ENCODE measurements around the gene MAPK13. TPM values are rescaled to one million over a fixed set of nuclear protein-coding genes. Genes with fewer than 3 reads are reported as not detected.

MAPK13 gene
- total and polyA plus RNA-seq, 2 experiments from 2014 or later = 2.9 to 6.6 TPM

- Histone ChIP-seq H3K4me3 (no peak overlapping the region), H3K27me3 (replicated peaks; ENCODE audit: insufficient read depth) (no peaks in the 10 kb centered on the region), H2AFZ (no peak overlapping the region), H3K9me3 (ENCODE audit: low read depth) (no peaks in the 10 kb centered on the region), H3K9me2 (ENCODE audit: insufficient read depth) (no peaks in the 10 kb centered on the region), H3K79me2 (ENCODE audit: insufficient read depth) (peaks cover 3% of the 10 kb centered on the region; the same call in 1 of the 2 replicates), H3K9ac (no peak overlapping the region), H3K4me1 (ENCODE audit: insufficient read depth) (peaks cover 7% of the 10 kb centered on the region), H4K20me1 (ENCODE audit: insufficient read depth) (no peaks in the 10 kb centered on the region), H3K4me2 (ENCODE audit: unreplicated experiment) (no peak overlapping the region), H3K27ac (no peak overlapping the region), H3F3A (ENCODE audit: insufficient read depth) (peaks cover 9% of the 10 kb centered on the region; the same call in 1 of the 2 replicates), H3K36me3 (ENCODE audit: low read depth) (peaks cover 15% of the 10 kb centered on the region)
- DNase-seq = no peak
- WGBS, 2 experiments (ENCODE audit: low coverage in 1 of 2, low lambda C conversion rate in 2 of 2, missing lambda C conversion rate in 2 of 2) = 84 to 89% methylated on average over 3 of the region's 3 CpGs
- TF ChIP-seq EZH2 (IDR thresholded peaks at IDR 0.05; ENCODE audit: insufficient read depth, poor library complexity, severe bottlenecking) (no peak), EZH2phosphoT487 (IDR thresholded peaks at IDR 0.05; ENCODE audit: insufficient read depth, low read depth) (no peak)
- in situ Hi-C loops (cut with MboI) = no loop called here
These were observed 31.9 kb upstream of the MAPK13 start for GRCh38 chr6:36098253-36098919.

DNA sequence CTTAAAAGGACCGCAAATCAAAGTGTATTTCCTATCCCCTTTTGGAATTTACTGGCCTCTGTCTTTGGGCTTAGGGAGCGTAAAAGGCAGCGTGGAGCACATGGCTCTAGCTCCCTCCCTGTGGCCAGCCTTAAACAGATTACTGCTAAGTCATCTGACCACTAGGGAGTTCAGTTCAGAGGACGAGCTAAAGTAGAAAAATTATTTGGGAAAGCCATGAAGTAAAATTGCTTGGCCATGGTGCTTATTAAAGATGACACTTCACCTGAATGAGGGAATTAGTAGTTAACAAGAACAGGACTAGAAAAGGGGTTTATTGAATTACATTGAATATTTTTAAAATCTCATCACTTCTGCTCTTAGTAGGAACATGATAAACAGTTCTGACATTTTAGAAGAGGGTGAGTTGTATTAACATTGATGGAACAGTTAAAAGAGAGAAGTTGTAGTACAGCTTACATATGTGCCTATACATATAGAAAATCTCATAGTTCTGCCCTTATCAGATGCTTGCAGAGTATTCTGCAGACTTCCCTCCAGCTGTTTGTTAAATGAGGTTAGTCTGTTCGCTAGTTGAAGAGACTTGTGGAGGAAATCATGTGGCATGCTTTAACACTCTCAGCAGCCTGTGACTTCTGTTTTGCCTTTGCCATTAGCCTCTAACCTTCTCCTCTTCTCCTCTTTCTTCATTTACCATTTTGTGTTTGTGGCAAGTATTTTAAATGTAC, 31.2 kb upstream of the MAPK13 start:
- no peaks in the 10 kb centered on the region for H3K9me3 ChIP-seq (ENCODE audit: low read depth)
- peaks cover 3% of the 10 kb centered on the region; the same call in 1 of the 2 replicates for H3K79me2 ChIP-seq (ENCODE audit: insufficient read depth)
- H2AFZ ChIP-seq = no peak overlapping the region
- H4K20me1 ChIP-seq (ENCODE audit: insufficient read depth) = no peaks in the 10 kb centered on the region
- peaks cover 5% of the 10 kb centered on the region; the same call in 1 of the 2 replicates for H3F3A ChIP-seq (ENCODE audit: insufficient read depth)
- H3K9ac ChIP-seq = no peak overlapping the region
- no peak overlapping the region for H3K4me3 ChIP-seq
- no peak overlapping the region for H3K4me2 ChIP-seq (ENCODE audit: unreplicated experiment)
- no peaks in the 10 kb centered on the region for H3K27me3 ChIP-seq (replicated peaks; ENCODE audit: insufficient read depth)
- in situ Hi-C loops (cut with MboI) = no loop called here
- H3K27ac ChIP-seq = no peak overlapping the region
- no peaks in the 10 kb centered on the region for H3K9me2 ChIP-seq (ENCODE audit: insufficient read depth)
- H3K36me3 ChIP-seq (ENCODE audit: low read depth) = peaks cover 15% of the 10 kb centered on the region
- H3K4me1 ChIP-seq (ENCODE audit: insufficient read depth) = peaks cover 7% of the 10 kb centered on the region
- WGBS, 2 experiments (ENCODE audit: low coverage in 1 of 2, low lambda C conversion rate in 2 of 2, missing lambda C conversion rate in 2 of 2) = 93 to 95% methylated on average over 5 of the region's 5 CpGs
- no peak for DNase-seq
- no peak for TF ChIP-seq EZH2phosphoT487 (IDR thresholded peaks at IDR 0.05; ENCODE audit: insufficient read depth, low read depth)
- no peak for TF ChIP-seq EZH2 (IDR thresholded peaks at IDR 0.05; ENCODE audit: insufficient read depth, poor library complexity, severe bottlenecking)

GRCh38 chr6:36099869-36100483, 30.3 kb upstream of the MAPK13 start:
- no peak overlapping the region for H3K27ac ChIP-seq
- H3K4me2 ChIP-seq (ENCODE audit: unreplicated experiment) = no peak overlapping the region
- no peak overlapping the region for H3K9ac ChIP-seq
- no peaks in the 10 kb centered on the region for H3K9me3 ChIP-seq (ENCODE audit: low read depth)
- DNase-seq = no peak
- H3F3A ChIP-seq (ENCODE audit: insufficient read depth) = no peaks in the 10 kb centered on the region
- H3K79me2 ChIP-seq (ENCODE audit: insufficient read depth) = peaks cover 3% of the 10 kb centered on the region; the same call in 1 of the 2 replicates
- in situ Hi-C loops (cut with MboI) = no loop called here
- H3K4me1 ChIP-seq (ENCODE audit: insufficient read depth) = peaks cover under 1% of the 10 kb centered on the region
- H2AFZ ChIP-seq = no peak overlapping the region
- H3K27me3 ChIP-seq (replicated peaks; ENCODE audit: insufficient read depth) = no peaks in the 10 kb centered on the region
- H3K36me3 ChIP-seq (ENCODE audit: low read depth) = peaks cover 19% of the 10 kb centered on the region
- H3K4me3 ChIP-seq = no peak overlapping the region
- WGBS, 2 experiments (ENCODE audit: low coverage in 1 of 2, low lambda C conversion rate in 2 of 2, missing lambda C conversion rate in 2 of 2) = 94 to 95% methylated on average over 6 of the region's 6 CpGs
- H3K9me2 ChIP-seq (ENCODE audit: insufficient read depth) = no peaks in the 10 kb centered on the region
- no peaks in the 10 kb centered on the region for H4K20me1 ChIP-seq (ENCODE audit: insufficient read depth)
- no peak for TF ChIP-seq EZH2 (IDR thresholded peaks at IDR 0.05; ENCODE audit: insufficient read depth, poor library complexity, severe bottlenecking)
- no peak for TF ChIP-seq EZH2phosphoT487 (IDR thresholded peaks at IDR 0.05; ENCODE audit: insufficient read depth, low read depth)

- no peak overlapping the region for H2AFZ ChIP-seq
- no peaks in the 10 kb centered on the region for H3K27me3 ChIP-seq (replicated peaks; ENCODE audit: insufficient read depth)
- H3K9me3 ChIP-seq (ENCODE audit: low read depth) = no peaks in the 10 kb centered on the region
- H3F3A ChIP-seq (ENCODE audit: insufficient read depth) = no peaks in the 10 kb centered on the region
- in situ Hi-C loops (cut with MboI) = no loop called here
- no peak for DNase-seq
- peaks cover 19% of the 10 kb centered on the region for H3K36me3 ChIP-seq (ENCODE audit: low read depth)
- H4K20me1 ChIP-seq (ENCODE audit: insufficient read depth) = no peaks in the 10 kb centered on the region
- 95% methylated on average over 3 of the region's 3 CpGs for WGBS, 2 experiments (ENCODE audit: low coverage in 1 of 2, low lambda C conversion rate in 2 of 2, missing lambda C conversion rate in 2 of 2)
- no peak overlapping the region for H3K9ac ChIP-seq
- H3K79me2 ChIP-seq (ENCODE audit: insufficient read depth) = no peaks in the 10 kb centered on the region; the same call in 1 of the 2 replicates
- TF ChIP-seq EZH2 (IDR thresholded peaks at IDR 0.05; ENCODE audit: insufficient read depth, poor library complexity, severe bottlenecking) (no peak), EZH2phosphoT487 (IDR thresholded peaks at IDR 0.05; ENCODE audit: insufficient read depth, low read depth) (no peak)
- no peaks in the 10 kb centered on the region for H3K4me1 ChIP-seq (ENCODE audit: insufficient read depth)
- H3K9me2 ChIP-seq (ENCODE audit: insufficient read depth) = no peaks in the 10 kb centered on the region
- H3K27ac ChIP-seq = no peak overlapping the region
- no peak overlapping the region for H3K4me2 ChIP-seq (ENCODE audit: unreplicated experiment)
- no peak overlapping the region for H3K4me3 ChIP-seq
These were observed 28.6 kb upstream of the MAPK13 start for GRCh38 chr6:36101691-36102090.
